T-helper 2 cell treated with Interferon-gamma antibody and Interleukin-4, amounts not matched to agents 5 μg/mL and 100 μg/mL, for 36 hours (primary cell): ENCODE data around the gene PARP16.
"Not testable (repeated sequence)": the region's sequence is repeated elsewhere in the genome, so short reads cannot be mapped to it uniquely, and the experiment has no call there.

Experiments used
- DNase-seq: peaks from one replicate; pipeline ENCODE4 v3.0.0; 2021; ENCODE audit warnings: low spot score
- H3K27ac Mint-ChIP-seq: one replicate; pipeline ENCODE4 v1.8.0; 2021; ENCODE audit warnings: mild to moderate bottlenecking, mixed read lengths
- H3K27me3 Mint-ChIP-seq: one replicate; pipeline ENCODE4 v1.8.0; 2021; ENCODE audit warnings: low read depth, mixed read lengths
- H3K36me3 Mint-ChIP-seq: one replicate; pipeline ENCODE4 v1.8.0; 2021; ENCODE audit warnings: low read depth, mixed read lengths
- H3K4me1 Mint-ChIP-seq: one replicate; pipeline ENCODE4 v1.8.0; 2021; ENCODE audit warnings: low read depth, mixed read lengths
- H3K4me3 Mint-ChIP-seq: one replicate; pipeline ENCODE4 v1.8.0; 2022; ENCODE audit warnings: mild to moderate bottlenecking, moderate library complexity, mixed read lengths
- H3K9me3 Mint-ChIP-seq: one replicate; pipeline ENCODE4 v1.8.0; 2021; ENCODE audit warnings: mixed read lengths

PARP16 gene

GRCh38 chr15:65249641-65250040, 37.0 kb downstream of the PARP16 start:
- Mint-ChIP-seq H3K4me1 (peaks cover 2% of the 10 kb centered on the region), H3K27ac (no peak overlapping the region), H3K27me3 (no peaks in the 10 kb centered on the region), H3K9me3 (no peaks in the 10 kb centered on the region), H3K36me3 (peaks cover 1% of the 10 kb centered on the region), H3K4me3 (no peak overlapping the region)
- DNase-seq: peak; percentile 75

GRCh38 chr15:65248511-65249255, 38.0 kb downstream of the PARP16 start:
- no peaks in the 10 kb centered on the region for H3K27me3 Mint-ChIP-seq
- no peak overlapping the region for H3K4me3 Mint-ChIP-seq
- H3K9me3 Mint-ChIP-seq: no peaks in the 10 kb centered on the region
- no peak for DNase-seq
- H3K4me1 Mint-ChIP-seq: peaks cover 2% of the 10 kb centered on the region
- H3K27ac Mint-ChIP-seq: no peak overlapping the region
- H3K36me3 Mint-ChIP-seq: peaks cover 1% of the 10 kb centered on the region

- DNase-seq: no peak
- H3K36me3 Mint-ChIP-seq: peaks cover 1% of the 10 kb centered on the region
- H3K4me1 Mint-ChIP-seq: peaks cover 2% of the 10 kb centered on the region
- no peak overlapping the region for H3K27ac Mint-ChIP-seq
- H3K27me3 Mint-ChIP-seq: no peaks in the 10 kb centered on the region
- no peaks in the 10 kb centered on the region for H3K9me3 Mint-ChIP-seq
- no peak overlapping the region for H3K4me3 Mint-ChIP-seq
Observed at GRCh38 chr15:65246939-65247338, 39.7 kb downstream of the PARP16 start.

DNA sequence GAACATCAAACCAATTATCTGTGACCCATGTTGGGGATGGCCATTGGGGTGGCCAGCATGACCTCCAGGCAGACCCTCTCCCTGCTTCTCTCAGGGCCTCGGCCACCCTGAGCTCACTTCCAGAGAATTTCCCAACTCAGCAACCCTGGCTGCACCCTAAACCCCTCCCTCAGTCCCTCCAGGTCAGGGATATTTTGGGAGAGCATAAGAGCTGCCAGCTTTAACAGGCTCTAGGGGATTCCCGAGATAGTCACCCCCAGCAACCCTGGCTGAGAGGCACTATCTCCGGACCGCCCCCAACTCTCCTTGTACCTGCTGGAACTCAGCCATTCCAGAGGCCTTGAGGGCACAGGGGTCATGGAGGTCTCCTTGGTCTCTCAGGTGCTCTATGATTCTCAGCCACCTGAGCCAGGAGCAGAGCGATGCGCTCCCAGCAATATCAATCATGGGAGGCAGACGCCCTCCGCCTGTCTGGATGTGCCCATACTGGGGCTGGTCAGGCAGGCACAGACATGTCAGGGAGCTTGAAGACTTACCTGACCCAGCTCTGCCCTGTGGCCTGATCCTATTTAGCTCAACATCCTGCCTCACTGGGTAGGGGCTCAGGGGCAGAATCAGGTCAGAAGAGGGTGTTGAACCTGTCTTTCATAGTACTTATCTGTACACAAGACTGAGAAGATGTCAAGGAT, 40.5 kb downstream of the PARP16 start:
- no peaks in the 10 kb centered on the region for H3K9me3 Mint-ChIP-seq
- peaks cover 2% of the 10 kb centered on the region for H3K4me1 Mint-ChIP-seq
- no peak overlapping the region for H3K4me3 Mint-ChIP-seq
- H3K27ac Mint-ChIP-seq: no peak overlapping the region
- H3K36me3 Mint-ChIP-seq: peaks cover 1% of the 10 kb centered on the region
- no peaks in the 10 kb centered on the region for H3K27me3 Mint-ChIP-seq
- DNase-seq: no peak

DNA sequence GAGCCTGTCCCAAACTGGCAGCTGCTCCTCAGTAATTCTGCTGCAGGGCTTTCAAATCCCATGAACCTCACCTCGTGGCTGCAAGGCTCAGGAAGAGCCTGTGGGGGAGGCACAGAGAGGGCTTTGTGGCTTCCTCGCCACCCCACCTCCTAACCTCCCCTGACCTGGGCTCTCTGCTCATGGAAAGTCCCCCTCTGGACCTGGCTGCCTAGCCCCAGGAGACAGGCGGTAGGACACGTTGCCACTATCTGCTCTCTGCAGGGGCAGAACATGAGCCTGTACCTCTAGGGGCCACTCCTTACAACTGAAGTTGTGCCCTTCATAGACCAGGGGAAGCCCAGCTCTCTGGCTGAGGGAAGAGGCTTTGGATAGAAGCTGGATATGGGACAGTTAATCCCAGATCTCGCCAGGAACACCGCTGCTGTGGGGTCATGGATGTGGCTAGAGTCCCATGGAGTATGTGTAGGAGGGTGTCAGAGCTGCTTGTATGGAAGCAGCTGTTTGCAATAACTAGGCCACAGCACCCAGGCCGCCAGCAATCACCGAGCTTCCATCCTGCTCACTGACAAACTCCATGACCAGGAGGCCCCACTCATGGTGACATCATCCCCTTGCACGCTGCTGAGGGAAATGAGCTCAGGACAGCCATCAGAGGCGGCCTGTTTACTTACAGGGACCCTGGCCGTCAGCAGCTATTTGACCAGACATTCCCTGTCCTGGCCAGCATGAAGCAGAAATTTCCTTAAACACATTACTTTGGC, 41.4 kb downstream of the PARP16 start:
- Mint-ChIP-seq H3K4me3 (no peak overlapping the region), H3K9me3 (no peaks in the 10 kb centered on the region), H3K4me1 (peaks cover 2% of the 10 kb centered on the region), H3K27me3 (no peaks in the 10 kb centered on the region), H3K36me3 (peaks cover 1% of the 10 kb centered on the region), H3K27ac (no peak overlapping the region)
- no peak for DNase-seq

DNA sequence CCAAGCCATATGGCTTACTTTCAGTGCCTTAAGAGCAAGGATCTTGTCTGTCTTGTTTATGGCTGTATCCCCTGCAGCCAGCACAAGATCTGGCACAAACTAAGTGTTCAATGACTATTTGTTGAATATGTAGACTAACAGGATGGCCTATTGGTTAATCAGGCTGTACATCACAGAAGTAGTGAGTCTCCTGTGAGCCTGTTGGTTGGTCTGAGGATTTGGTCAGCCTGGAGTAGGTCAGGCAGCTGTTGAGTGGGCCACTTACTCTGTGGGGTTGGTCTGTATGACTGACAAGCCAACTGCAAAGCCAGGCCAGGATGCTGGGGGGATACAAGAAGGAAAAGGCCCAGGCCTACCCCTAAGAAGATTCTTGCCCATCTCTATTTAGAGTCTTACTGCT, 42.0 kb downstream of the PARP16 start:
- H3K36me3 Mint-ChIP-seq: peaks cover 1% of the 10 kb centered on the region
- no peaks in the 10 kb centered on the region for H3K27me3 Mint-ChIP-seq
- no peaks in the 10 kb centered on the region for H3K9me3 Mint-ChIP-seq
- DNase-seq: no peak
- H3K4me1 Mint-ChIP-seq: peaks cover 2% of the 10 kb centered on the region
- no peak overlapping the region for H3K27ac Mint-ChIP-seq
- no peak overlapping the region for H3K4me3 Mint-ChIP-seq

DNA sequence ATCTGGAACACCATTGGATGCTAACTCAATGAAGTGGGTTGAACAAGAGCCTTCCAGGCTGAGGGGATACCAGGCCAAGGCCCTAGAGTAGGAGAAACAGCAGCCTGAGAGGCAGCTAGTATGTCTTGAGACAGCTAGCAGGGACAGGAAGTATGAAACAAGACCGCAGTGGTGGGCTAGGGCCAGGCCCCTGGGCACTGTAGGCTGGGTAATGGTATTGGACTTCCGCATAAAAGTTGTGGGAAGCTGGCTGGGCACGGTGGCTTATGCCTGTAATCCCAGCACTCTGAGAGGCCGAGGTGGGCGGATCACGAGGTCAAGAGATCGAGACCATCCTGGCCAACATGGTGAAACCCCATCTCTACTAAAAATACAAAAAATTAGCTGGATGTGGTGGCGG, 50.2 kb downstream of the PARP16 start:
- not testable (repeated sequence) for DNase-seq, H3K36me3 Mint-ChIP-seq, H3K27me3 Mint-ChIP-seq, H3K4me1 Mint-ChIP-seq, H3K9me3 Mint-ChIP-seq, H3K4me3 Mint-ChIP-seq, H3K27ac Mint-ChIP-seq

- H3K4me1 Mint-ChIP-seq: no peaks in the 10 kb centered on the region
- no peaks in the 10 kb centered on the region for H3K27me3 Mint-ChIP-seq
- DNase-seq: no peak
- no peaks in the 10 kb centered on the region for H3K36me3 Mint-ChIP-seq
- H3K4me3 Mint-ChIP-seq: no peak overlapping the region
- no peak overlapping the region for H3K27ac Mint-ChIP-seq
- H3K9me3 Mint-ChIP-seq: no peaks in the 10 kb centered on the region
Observed at GRCh38 chr15:65233696-65234095, 53.0 kb downstream of the PARP16 start.

GRCh38 chr15:65232520-65232919, 54.2 kb downstream of the PARP16 start:
- Mint-ChIP-seq H3K4me1 (no peaks in the 10 kb centered on the region), H3K27me3 (no peaks in the 10 kb centered on the region), H3K36me3 (no peaks in the 10 kb centered on the region), H3K4me3 (no peak overlapping the region), H3K27ac (no peak overlapping the region), H3K9me3 (no peaks in the 10 kb centered on the region)
- no peak for DNase-seq

- DNase-seq: no peak
- Mint-ChIP-seq H3K27me3 (no peaks in the 10 kb centered on the region), H3K27ac (no peak overlapping the region), H3K4me3 (no peak overlapping the region), H3K9me3 (no peaks in the 10 kb centered on the region), H3K36me3 (no peaks in the 10 kb centered on the region), H3K4me1 (no peaks in the 10 kb centered on the region)
Observed at GRCh38 chr15:65231306-65231705, 55.4 kb downstream of the PARP16 start.

DNA sequence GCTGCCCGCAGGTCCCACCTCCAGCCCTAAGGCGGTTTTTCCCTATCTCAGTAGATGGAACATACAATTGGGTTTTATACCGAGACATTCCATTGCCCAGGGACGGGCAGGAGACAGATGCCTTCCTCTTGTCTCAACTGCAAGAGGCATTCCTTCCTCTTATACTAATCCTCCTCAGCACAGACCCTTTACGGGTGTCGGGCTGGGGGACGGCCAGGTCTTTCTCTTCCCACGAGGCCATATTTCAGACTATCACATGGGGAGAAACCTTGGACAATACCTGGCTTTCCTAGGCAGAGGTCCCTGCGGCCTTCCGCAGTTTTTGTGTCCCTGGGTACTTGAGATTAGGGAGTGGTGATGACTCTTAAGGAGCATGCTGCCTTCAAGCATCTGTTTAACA, 59.8 kb downstream of the PARP16 start:
- not testable (repeated sequence) for H3K4me3 Mint-ChIP-seq, H3K36me3 Mint-ChIP-seq, H3K27ac Mint-ChIP-seq, H3K9me3 Mint-ChIP-seq, H3K4me1 Mint-ChIP-seq, DNase-seq, H3K27me3 Mint-ChIP-seq

DNA sequence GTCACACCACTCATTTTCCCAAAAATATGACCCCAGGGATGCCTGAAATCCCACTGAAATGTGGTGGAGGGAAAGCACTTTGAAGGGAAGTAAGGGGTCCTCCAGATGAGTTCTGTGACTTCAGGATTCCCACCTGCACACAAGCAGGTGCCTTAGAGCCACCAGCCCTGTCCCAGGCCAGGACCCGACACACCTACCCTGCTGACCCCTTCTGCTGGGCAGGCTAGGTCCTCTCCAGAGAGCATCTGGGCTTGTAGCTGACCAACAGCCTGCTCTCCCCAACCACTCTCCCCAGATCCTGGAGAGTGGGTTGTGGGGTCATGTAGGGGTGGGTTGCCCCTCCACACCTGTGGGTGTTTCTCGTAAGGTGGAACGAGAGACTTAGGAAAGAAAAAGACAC, 60.5 kb downstream of the PARP16 start:
- no peak overlapping the region for H3K27ac Mint-ChIP-seq
- no peak for DNase-seq
- H3K27me3 Mint-ChIP-seq: no peaks in the 10 kb centered on the region
- H3K36me3 Mint-ChIP-seq: no peaks in the 10 kb centered on the region
- no peaks in the 10 kb centered on the region for H3K9me3 Mint-ChIP-seq
- no peaks in the 10 kb centered on the region for H3K4me1 Mint-ChIP-seq
- H3K4me3 Mint-ChIP-seq: no peak overlapping the region

GRCh38 chr15:65223996-65224395, 62.7 kb downstream of the PARP16 start:
- Mint-ChIP-seq H3K4me1 (peaks cover 2% of the 10 kb centered on the region), H3K27ac (no peak overlapping the region), H3K36me3 (no peaks in the 10 kb centered on the region), H3K4me3 (no peak overlapping the region), H3K9me3 (no peaks in the 10 kb centered on the region), H3K27me3 (no peaks in the 10 kb centered on the region)
- no peak for DNase-seq

GRCh38 chr15:65222891-65223290, 63.8 kb downstream of the PARP16 start:
- H3K4me1 Mint-ChIP-seq: peaks cover 2% of the 10 kb centered on the region
- no peak overlapping the region for H3K27ac Mint-ChIP-seq
- H3K9me3 Mint-ChIP-seq: no peaks in the 10 kb centered on the region
- DNase-seq: no peak
- H3K36me3 Mint-ChIP-seq: no peaks in the 10 kb centered on the region
- no peaks in the 10 kb centered on the region for H3K27me3 Mint-ChIP-seq
- no peak overlapping the region for H3K4me3 Mint-ChIP-seq
